ENCODE data around the gene WNT16.
"Not testable (repeated sequence)": the region's sequence is repeated elsewhere in the genome, so short reads cannot be mapped to it uniquely, and the experiment has no call there.

The WNT16 gene

GRCh38 chr7:121300685-121301420 lies 27.9 kb upstream of the WNT16 start:
- no peak for DNase-seq
- no peak for TF ChIP-seq GATA1 (IDR thresholded peaks at IDR 0.05; ENCODE audit: low read depth, low read length)
- no peak for TF ChIP-seq POLR2A (IDR thresholded peaks at IDR 0.05; ENCODE audit: low read length)

- no peak for TF ChIP-seq GATA1 (IDR thresholded peaks at IDR 0.05; ENCODE audit: low read depth, low read length)
- TF ChIP-seq POLR2A (IDR thresholded peaks at IDR 0.05; ENCODE audit: low read length): no peak
- DNase-seq: no peak
Observed at GRCh38 chr7:121301446-121302213, 27.2 kb upstream of the WNT16 start.

GRCh38 chr7:121302214-121302745 lies 26.5 kb upstream of the WNT16 start:
- TF ChIP-seq POLR2A (IDR thresholded peaks at IDR 0.05; ENCODE audit: low read length) (no peak), GATA1 (IDR thresholded peaks at IDR 0.05; ENCODE audit: low read depth, low read length) (no peak)
- DNase-seq: no peak

GRCh38 chr7:121303422-121304101 lies 25.2 kb upstream of the WNT16 start:
- TF ChIP-seq GATA1 (IDR thresholded peaks at IDR 0.05; ENCODE audit: low read depth, low read length) (no peak), POLR2A (IDR thresholded peaks at IDR 0.05; ENCODE audit: low read length) (no peak)

GRCh38 chr7:121304102-121304658 lies 24.6 kb upstream of the WNT16 start:
- TF ChIP-seq POLR2A (IDR thresholded peaks at IDR 0.05; ENCODE audit: low read length) (no peak), GATA1 (IDR thresholded peaks at IDR 0.05; ENCODE audit: low read depth, low read length) (no peak)
- no peak for DNase-seq

More at GRCh38 chr7:121303422-121304101, 25.2 kb upstream of the WNT16 start:
- DNase-seq: peak in 1 of 2 experiments; percentile 20

GRCh38 chr7:121305109-121305508 lies 23.7 kb upstream of the WNT16 start:
- DNase-seq: no peak
- no peak for TF ChIP-seq GATA1 (IDR thresholded peaks at IDR 0.05; ENCODE audit: low read depth, low read length)
- TF ChIP-seq POLR2A (IDR thresholded peaks at IDR 0.05; ENCODE audit: low read length): no peak

- TF ChIP-seq POLR2A (IDR thresholded peaks at IDR 0.05; ENCODE audit: low read length) (no peak), GATA1 (IDR thresholded peaks at IDR 0.05; ENCODE audit: low read depth, low read length) (no peak)
- no peak for DNase-seq
Observed at GRCh38 chr7:121306565-121306964, 22.2 kb upstream of the WNT16 start.

GRCh38 chr7:121307021-121307574 lies 21.7 kb upstream of the WNT16 start:
- no peak for DNase-seq
- TF ChIP-seq GATA1 (IDR thresholded peaks at IDR 0.05; ENCODE audit: low read depth, low read length) (no peak), POLR2A (IDR thresholded peaks at IDR 0.05; ENCODE audit: low read length) (no peak)

- no peak for TF ChIP-seq GATA1 (IDR thresholded peaks at IDR 0.05; ENCODE audit: low read depth, low read length)
- no peak for TF ChIP-seq POLR2A (IDR thresholded peaks at IDR 0.05; ENCODE audit: low read length)
- no peak for DNase-seq
Observed at GRCh38 chr7:121313220-121313792, 15.5 kb upstream of the WNT16 start.

- DNase-seq: no peak
- TF ChIP-seq POLR2A (IDR thresholded peaks at IDR 0.05; ENCODE audit: low read length): no peak
- TF ChIP-seq GATA1 (IDR thresholded peaks at IDR 0.05; ENCODE audit: low read depth, low read length): no peak
Observed at GRCh38 chr7:121313793-121314676, 14.8 kb upstream of the WNT16 start.

GRCh38 chr7:121315170-121315569 lies 13.6 kb upstream of the WNT16 start:
- not testable (repeated sequence) for DNase-seq

GRCh38 chr7:121322460-121322859 lies 6.3 kb upstream of the WNT16 start:
- DNase-seq: no peak
- TF ChIP-seq POLR2A (IDR thresholded peaks at IDR 0.05; ENCODE audit: low read length) (no peak), GATA1 (IDR thresholded peaks at IDR 0.05; ENCODE audit: low read depth, low read length) (no peak)
